HEK293 (cell line): ENCODE data around the gene SPIRE2.

Experiments used
- BCL11A ChIP-seq: fragments of 450-650 bp; formaldehyde crosslinking; IDR thresholded peaks from 2 replicates; pipeline ENCODE4 v1.5.1; 2016; ENCODE audit warnings: low read depth, missing biosample characterization, missing genetic modification characterization
- EGR2 ChIP-seq: fragments of 450-650 bp; formaldehyde crosslinking; IDR thresholded peaks from 2 replicates; pipeline ENCODE4 v1.5.1; 2016; ENCODE audit warnings: low read depth, missing biosample characterization, missing genetic modification characterization
- GLIS1 ChIP-seq: fragments of 450-650 bp; formaldehyde crosslinking; IDR thresholded peaks from 2 replicates; pipeline ENCODE4 v1.5.1; 2016; ENCODE audit warnings: missing biosample characterization, missing genetic modification characterization
- HOXD13 ChIP-seq: sonication (generic); formaldehyde crosslinking; IDR thresholded peaks from 2 replicates; pipeline ENCODE4 v1.8.0; 2022; ENCODE audit warnings: missing genetic modification reagents, borderline replicate concordance
- KLF1 ChIP-seq: fragments of 450-650 bp; formaldehyde crosslinking; IDR thresholded peaks from 2 replicates; pipeline ENCODE4 v1.5.1; 2016; ENCODE audit warnings: missing biosample characterization, missing genetic modification characterization
- KLF10 ChIP-seq: fragments of 450-650 bp; IDR thresholded peaks from 2 replicates; pipeline ENCODE4 v1.5.1; 2018; ENCODE audit warnings: missing biosample characterization, mild to moderate bottlenecking, missing genetic modification characterization
- KLF16 ChIP-seq: fragments of 450-650 bp; formaldehyde crosslinking; IDR thresholded peaks from 2 replicates; pipeline ENCODE4 v1.5.1; 2017; ENCODE audit warnings: missing biosample characterization, missing genetic modification characterization
- KLF7 ChIP-seq: fragments of 450-650 bp; formaldehyde crosslinking; IDR thresholded peaks from 2 replicates; pipeline ENCODE4 v1.5.1; 2016; ENCODE audit warnings: missing biosample characterization, missing genetic modification characterization, borderline replicate concordance
- MYNN ChIP-seq: fragments of 450-650 bp; formaldehyde crosslinking; IDR thresholded peaks from 2 replicates; pipeline ENCODE4 v1.5.1; 2016; ENCODE audit warnings: missing biosample characterization, missing genetic modification characterization, borderline replicate concordance
- PRDM1 ChIP-seq: fragments of 450-650 bp; formaldehyde crosslinking; IDR thresholded peaks from 2 replicates; pipeline ENCODE4; 2016; ENCODE audit warnings: missing biosample characterization, missing genetic modification characterization
- PRDM6 ChIP-seq: fragments of 450-650 bp; formaldehyde crosslinking; IDR thresholded peaks from 2 replicates; pipeline ENCODE4 v1.5.1; 2017; ENCODE audit warnings: missing biosample characterization, missing genetic modification characterization
- RBAK ChIP-seq: fragments of 450-650 bp; formaldehyde crosslinking; IDR thresholded peaks from 2 replicates; pipeline ENCODE4 v1.5.1; 2016; ENCODE audit warnings: missing biosample characterization, missing genetic modification characterization
- SETDB1 ChIP-seq: IDR thresholded peaks from one replicate; pipeline ENCODE4 v1.6.1; 2017; ENCODE audit warnings: mild to moderate bottlenecking, low read length, moderate library complexity, mixed read lengths; ENCODE audit not compliant: insufficient read length
- ZBTB21 ChIP-seq: fragments of 450-650 bp; formaldehyde crosslinking; IDR thresholded peaks from 2 replicates; pipeline ENCODE4 v1.5.1; 2017; ENCODE audit warnings: missing biosample characterization, missing genetic modification characterization
- ZBTB8A ChIP-seq: fragments of 450-650 bp; formaldehyde crosslinking; IDR thresholded peaks from 2 replicates; pipeline ENCODE4 v1.5.1; 2016; ENCODE audit warnings: missing biosample characterization, missing genetic modification characterization
- ZFP3 ChIP-seq: fragments of 450-650 bp; formaldehyde crosslinking; IDR thresholded peaks from 2 replicates; pipeline ENCODE4 v1.5.1; 2016; ENCODE audit warnings: low read depth, missing biosample characterization, missing genetic modification characterization
- ZFP41 ChIP-seq: fragments of 450-650 bp; formaldehyde crosslinking; IDR thresholded peaks from 2 replicates; pipeline ENCODE4 v1.5.1; 2016; ENCODE audit warnings: missing biosample characterization, missing genetic modification characterization, borderline replicate concordance
- ZIC2 ChIP-seq: fragments of 450-650 bp; formaldehyde crosslinking; IDR thresholded peaks from 2 replicates; pipeline ENCODE4 v1.5.1; 2016; ENCODE audit warnings: missing biosample characterization, missing genetic modification characterization
- ZNF10 ChIP-seq: fragments of 450-650 bp; formaldehyde crosslinking; IDR thresholded peaks from 2 replicates; pipeline ENCODE4 v1.5.1; 2017; ENCODE audit warnings: missing biosample characterization, missing genetic modification characterization
- ZNF19 ChIP-seq: fragments of 450-650 bp; formaldehyde crosslinking; IDR thresholded peaks from 2 replicates; pipeline ENCODE4; 2016; ENCODE audit warnings: missing biosample characterization, missing genetic modification characterization, low read depth
- ZNF202 ChIP-seq: fragments of 450-650 bp; formaldehyde crosslinking; IDR thresholded peaks from 2 replicates; pipeline ENCODE4 v1.5.1; 2016; ENCODE audit warnings: missing biosample characterization, missing genetic modification characterization, borderline replicate concordance
- ZNF335 ChIP-seq: fragments of 450-650 bp; formaldehyde crosslinking; conservative IDR thresholded peaks from 2 replicates; pipeline ENCODE4 v1.5.1; 2016; ENCODE audit warnings: missing biosample characterization, missing genetic modification characterization
- ZNF350 ChIP-seq: fragments of 450-650 bp; formaldehyde crosslinking; IDR thresholded peaks from 2 replicates; pipeline ENCODE4 v1.5.0; 2017; ENCODE audit warnings: missing biosample characterization, mild to moderate bottlenecking, missing genetic modification characterization
- ZNF404 ChIP-seq: fragments of 450-650 bp; formaldehyde crosslinking; IDR thresholded peaks from 2 replicates; pipeline ENCODE4 v1.5.1; 2017; ENCODE audit warnings: missing biosample characterization, missing genetic modification characterization
- ZNF449 ChIP-seq: fragments of 450-650 bp; formaldehyde crosslinking; IDR thresholded peaks from 2 replicates; pipeline ENCODE4 v1.5.1; 2017; ENCODE audit warnings: missing biosample characterization, mild to moderate bottlenecking, missing genetic modification characterization, moderate library complexity
- ZNF473 ChIP-seq: fragments of 450-650 bp; formaldehyde crosslinking; IDR thresholded peaks from 2 replicates; pipeline ENCODE4 v1.5.1; 2017; ENCODE audit warnings: missing biosample characterization, missing genetic modification characterization
- ZNF514 ChIP-seq: fragments of 450-650 bp; formaldehyde crosslinking; IDR thresholded peaks from 2 replicates; pipeline ENCODE4 v1.5.1; 2016; ENCODE audit warnings: missing biosample characterization, missing genetic modification characterization
- ZNF529 ChIP-seq: fragments of 450-650 bp; formaldehyde crosslinking; IDR thresholded peaks from 2 replicates; pipeline ENCODE4 v1.5.1; 2017; ENCODE audit warnings: missing genetic modification characterization, missing biosample characterization; ENCODE audit not compliant: insufficient replicate concordance
- ZNF548 ChIP-seq: fragments of 450-650 bp; formaldehyde crosslinking; IDR thresholded peaks from 2 replicates; pipeline ENCODE4 v1.5.1; 2016; ENCODE audit warnings: missing biosample characterization, missing genetic modification characterization
- ZNF610 ChIP-seq: fragments of 450-650 bp; formaldehyde crosslinking; IDR thresholded peaks from 2 replicates; pipeline ENCODE4 v1.5.1; 2016; ENCODE audit warnings: missing biosample characterization, missing genetic modification characterization, borderline replicate concordance
- ZNF645 ChIP-seq: fragments of 450-650 bp; formaldehyde crosslinking; IDR thresholded peaks from 2 replicates; pipeline ENCODE4; 2016; ENCODE audit warnings: missing biosample characterization, missing genetic modification characterization
- ZNF658 ChIP-seq: fragments of 450-650 bp; formaldehyde crosslinking; IDR thresholded peaks from 2 replicates; pipeline ENCODE4; 2016; ENCODE audit warnings: missing biosample characterization, missing genetic modification characterization
- ZNF701 ChIP-seq: fragments of 450-650 bp; formaldehyde crosslinking; IDR thresholded peaks from 2 replicates; pipeline ENCODE4 v1.5.1; 2016; ENCODE audit warnings: missing biosample characterization, missing genetic modification characterization
- ZNF785 ChIP-seq: fragments of 450-650 bp; formaldehyde crosslinking; IDR thresholded peaks from 2 replicates; pipeline ENCODE4 v1.5.1; 2016; ENCODE audit warnings: missing biosample characterization, missing genetic modification characterization
- ZNF843 ChIP-seq: fragments of 450-650 bp; formaldehyde crosslinking; IDR thresholded peaks from 2 replicates; pipeline ENCODE4 v1.5.1; 2016; ENCODE audit warnings: missing biosample characterization, missing genetic modification characterization
- ZSCAN18 ChIP-seq: fragments of 450-650 bp; formaldehyde crosslinking; IDR thresholded peaks from 2 replicates; pipeline ENCODE4 v1.5.1; 2016; ENCODE audit warnings: missing biosample characterization, missing genetic modification characterization

Gene SPIRE2

GRCh38 chr16:89847051-89847939, 19.0 kb downstream of the SPIRE2 start (continued):
- TF ChIP-seq KLF16 (tag by site-specific recombination), result 0 out of 2 replicates have a peak, but pooled peaks have one; percentile 14
- no peak for TF ChIP-seq ZNF514
- TF ChIP-seq EGR2 (tag by site-specific recombination), result peak; percentile 83; the same call in 1 of the 2 replicates
- TF ChIP-seq RBAK (tag by site-specific recombination), result no peak
- TF ChIP-seq PRDM1, result peak; percentile 70; the same call in 1 of the 2 replicates
- TF ChIP-seq KLF1 (tag by site-specific recombination), result peak; percentile 20; the same call in 1 of the 2 replicates
- TF ChIP-seq ZNF529, result no peak
- TF ChIP-seq ZNF19, result no peak
- TF ChIP-seq ZNF548 (tag by site-specific recombination), result no peak
- no peak for TF ChIP-seq ZBTB21 (tag by site-specific recombination)
- TF ChIP-seq ZFP41, result no peak
- TF ChIP-seq ZBTB8A, result no peak
- TF ChIP-seq ZNF610 (tag by site-specific recombination), result no peak
- TF ChIP-seq BCL11A (tag by site-specific recombination), result no peak
- 0 out of 2 replicates have a peak, but pooled peaks have one; percentile 16 for TF ChIP-seq KLF7 (tag by site-specific recombination)
- TF ChIP-seq SETDB1, result no peak
- no peak for TF ChIP-seq ZNF473
- no peak for TF ChIP-seq KLF10 (tag by site-specific recombination)
- 0 out of 2 replicates have a peak, but pooled peaks have one; percentile 33 for TF ChIP-seq PRDM6
- no peak for TF ChIP-seq ZNF645 (tag by site-specific recombination)
- peak; percentile 56 for TF ChIP-seq ZIC2
- TF ChIP-seq ZNF843 (tag by site-specific recombination), result 0 out of 2 replicates have a peak, but pooled peaks have one; percentile 26
- TF ChIP-seq ZNF449 (tag by site-specific recombination), result no peak
- no peak for TF ChIP-seq ZNF404 (tag by site-specific recombination)
- peak; percentile 50; the same call in 1 of the 2 replicates for TF ChIP-seq ZNF10
- TF ChIP-seq ZNF202 (tag by site-specific recombination), result no peak
- no peak for TF ChIP-seq HOXD13 (CRISPR knock-in tag)
- no peak for TF ChIP-seq ZNF350 (tag by site-specific recombination)
- TF ChIP-seq ZNF785 (tag by site-specific recombination), result no peak
- TF ChIP-seq GLIS1 (tag by site-specific recombination), result peak; percentile 73
- TF ChIP-seq ZNF658, result no peak
- TF ChIP-seq ZNF701, result no peak
- no peak for TF ChIP-seq ZFP3 (tag by site-specific recombination)
- TF ChIP-seq ZSCAN18, result no peak
- TF ChIP-seq MYNN (tag by site-specific recombination), result no peak
- peak; percentile 45 for TF ChIP-seq ZNF335
